ENCODE data around the gene PLEKHA3. TPM values are rescaled to one million over a fixed set of nuclear protein-coding genes. Genes with fewer than 3 reads are reported as not detected.

Gene PLEKHA3
- total RNA-seq, 1 experiment from 2014 or later: 11.0 TPM

DNA sequence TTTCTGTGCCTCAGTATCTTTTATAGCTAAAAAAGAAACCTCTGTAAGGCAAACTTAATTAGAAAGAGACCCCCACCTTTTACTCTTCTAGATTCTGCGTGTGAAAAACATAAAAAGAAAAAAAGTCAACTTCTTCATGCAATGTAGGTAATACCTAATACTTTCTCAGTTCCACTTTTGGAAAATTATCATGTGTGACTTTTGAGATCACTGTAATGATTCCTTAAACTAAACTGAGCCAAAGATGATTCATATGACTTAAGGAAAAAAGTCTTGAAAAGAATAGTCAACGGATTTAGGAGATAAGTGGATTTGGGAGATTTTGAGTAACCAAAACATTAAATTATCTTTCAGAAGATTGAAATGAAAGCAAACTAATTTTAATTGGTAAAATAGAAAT, 48.9 kb downstream of the PLEKHA3 start:
- Histone ChIP-seq H3K4me1 (ENCODE audit: low read length) (peaks cover 24% of the 10 kb centered on the region), H3K4me2 (ENCODE audit: low read depth, low read length, poor library complexity, severe bottlenecking) (no peak overlapping the region), H2AFZ (ENCODE audit: low read length) (no peak overlapping the region), H4K20me1 (ENCODE audit: insufficient read depth, low read depth, low read length) (no peaks in the 10 kb centered on the region), H3K4me3 (ENCODE audit: low read length) (no peak overlapping the region), H3K9me2 (replicated peaks; ENCODE audit: insufficient read depth, low read length) (no peaks in the 10 kb centered on the region), H3K27me3 (ENCODE audit: low read length) (no peaks in the 10 kb centered on the region), H3K9me3 (ENCODE audit: low read length) (no peaks in the 10 kb centered on the region), H3K36me3 (ENCODE audit: insufficient read depth, low read length) (peaks cover 43% of the 10 kb centered on the region), H3K79me2 (ENCODE audit: low read length) (peaks cover 91% of the 10 kb centered on the region), H3K27ac (ENCODE audit: low read length) (no peak overlapping the region), H3K9ac (ENCODE audit: low read length) (no peak overlapping the region)
- no peak for DNase-seq

DNA sequence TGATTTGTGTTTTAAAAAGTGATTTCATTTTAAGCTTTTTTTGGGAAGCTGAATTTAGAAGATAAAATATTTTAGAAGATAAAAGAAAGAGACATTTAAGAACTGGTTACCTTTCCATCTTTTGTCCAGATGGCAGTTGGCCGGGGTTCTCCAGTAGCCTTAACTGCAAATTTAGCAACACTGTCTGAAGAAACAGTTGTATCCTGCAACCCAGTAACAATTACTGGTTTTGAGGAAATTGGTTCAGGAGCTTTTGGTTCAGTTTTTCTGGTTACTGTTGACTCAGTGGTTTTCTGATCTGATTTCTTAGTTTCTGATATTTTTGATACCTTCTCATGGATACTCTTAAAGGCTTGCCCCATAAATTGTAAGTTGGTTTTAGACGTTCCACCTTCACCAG, 49.9 kb downstream of the PLEKHA3 start:
- Histone ChIP-seq H3K4me3 (ENCODE audit: low read length) (no peak overlapping the region), H3K4me2 (ENCODE audit: low read depth, low read length, poor library complexity, severe bottlenecking) (no peak overlapping the region), H3K27me3 (ENCODE audit: low read length) (no peaks in the 10 kb centered on the region), H3K79me2 (ENCODE audit: low read length) (peaks cover 96% of the 10 kb centered on the region), H4K20me1 (ENCODE audit: insufficient read depth, low read depth, low read length) (no peaks in the 10 kb centered on the region), H3K27ac (ENCODE audit: low read length) (no peak overlapping the region), H3K4me1 (ENCODE audit: low read length) (peaks cover 20% of the 10 kb centered on the region), H3K9ac (ENCODE audit: low read length) (no peak overlapping the region), H2AFZ (ENCODE audit: low read length) (no peak overlapping the region), H3K36me3 (ENCODE audit: insufficient read depth, low read length) (peaks cover 52% of the 10 kb centered on the region), H3K9me3 (ENCODE audit: low read length) (no peaks in the 10 kb centered on the region), H3K9me2 (replicated peaks; ENCODE audit: insufficient read depth, low read length) (no peaks in the 10 kb centered on the region)
- DNase-seq: no peak

DNA sequence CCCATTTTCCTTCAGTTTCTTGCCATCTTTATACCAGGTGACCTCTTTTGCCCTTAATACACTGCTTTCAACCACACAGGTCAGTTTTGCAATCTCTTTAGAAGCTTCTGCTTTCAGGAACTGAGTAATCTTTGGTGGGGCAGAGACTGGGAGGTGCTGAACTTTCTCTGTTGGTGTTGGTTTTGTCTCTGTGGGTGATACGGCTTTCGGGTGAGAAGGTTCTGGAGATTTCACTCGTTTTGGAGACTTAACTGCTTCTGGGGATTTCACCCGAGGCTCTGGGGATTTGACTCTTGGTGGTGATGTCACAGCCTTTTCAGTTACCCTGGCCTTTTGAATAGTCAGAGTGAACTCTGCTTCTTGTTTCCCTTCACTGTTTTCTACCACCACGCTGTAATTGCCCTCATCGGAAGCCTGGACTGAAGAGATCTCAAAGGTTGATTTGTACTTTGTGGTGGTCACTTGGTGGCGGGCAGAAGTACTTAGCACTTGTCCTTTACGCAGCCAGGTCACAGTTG, 50.4 kb downstream of the PLEKHA3 start:
- Histone ChIP-seq H3K9me3 (ENCODE audit: low read length) (no peaks in the 10 kb centered on the region), H3K9me2 (replicated peaks; ENCODE audit: insufficient read depth, low read length) (no peaks in the 10 kb centered on the region), H2AFZ (ENCODE audit: low read length) (no peak overlapping the region), H3K4me1 (ENCODE audit: low read length) (peaks cover 20% of the 10 kb centered on the region), H3K4me3 (ENCODE audit: low read length) (no peak overlapping the region), H4K20me1 (ENCODE audit: insufficient read depth, low read depth, low read length) (no peaks in the 10 kb centered on the region), H3K27ac (ENCODE audit: low read length) (no peak overlapping the region), H3K27me3 (ENCODE audit: low read length) (no peaks in the 10 kb centered on the region), H3K9ac (ENCODE audit: low read length) (no peak overlapping the region), H3K36me3 (ENCODE audit: insufficient read depth, low read length) (peaks cover 57% of the 10 kb centered on the region), H3K79me2 (ENCODE audit: low read length) (peaks cover 100% of the 10 kb centered on the region), H3K4me2 (ENCODE audit: low read depth, low read length, poor library complexity, severe bottlenecking) (no peak overlapping the region)
- no peak for DNase-seq

DNA sequence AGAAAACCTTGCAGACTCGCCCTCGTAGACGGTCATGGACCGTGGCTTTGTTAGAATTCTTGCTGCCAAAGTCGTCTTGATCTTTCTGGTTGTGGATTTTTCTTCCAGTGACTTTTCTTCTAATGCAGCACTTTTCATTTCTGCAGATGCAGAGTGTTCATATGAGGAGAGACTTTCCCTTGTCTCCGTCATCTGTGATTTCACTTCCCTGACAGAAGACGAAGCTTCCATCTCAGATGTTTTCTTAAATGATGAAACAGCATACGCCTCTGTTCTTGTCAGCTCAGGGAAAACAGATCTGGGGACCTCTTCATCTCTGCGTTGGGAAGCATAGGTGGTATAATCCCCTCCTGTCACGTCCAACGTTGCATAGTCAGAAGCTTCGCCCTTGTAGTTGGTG, 50.9 kb downstream of the PLEKHA3 start:
- DNase-seq: no peak
- H3K4me3 ChIP-seq (ENCODE audit: low read length): no peak overlapping the region
- H3K9me3 ChIP-seq (ENCODE audit: low read length): no peaks in the 10 kb centered on the region
- no peak overlapping the region for H3K9ac ChIP-seq (ENCODE audit: low read length)
- peaks cover 99% of the 10 kb centered on the region for H3K79me2 ChIP-seq (ENCODE audit: low read length)
- no peak overlapping the region for H3K4me2 ChIP-seq (ENCODE audit: low read depth, low read length, poor library complexity, severe bottlenecking)
- H3K9me2 ChIP-seq (replicated peaks; ENCODE audit: insufficient read depth, low read length): no peaks in the 10 kb centered on the region
- no peak overlapping the region for H3K27ac ChIP-seq (ENCODE audit: low read length)
- H4K20me1 ChIP-seq (ENCODE audit: insufficient read depth, low read depth, low read length): no peaks in the 10 kb centered on the region
- peaks cover 18% of the 10 kb centered on the region for H3K4me1 ChIP-seq (ENCODE audit: low read length)
- peaks cover 57% of the 10 kb centered on the region for H3K36me3 ChIP-seq (ENCODE audit: insufficient read depth, low read length)
- H2AFZ ChIP-seq (ENCODE audit: low read length): no peak overlapping the region
- H3K27me3 ChIP-seq (ENCODE audit: low read length): no peaks in the 10 kb centered on the region

DNA sequence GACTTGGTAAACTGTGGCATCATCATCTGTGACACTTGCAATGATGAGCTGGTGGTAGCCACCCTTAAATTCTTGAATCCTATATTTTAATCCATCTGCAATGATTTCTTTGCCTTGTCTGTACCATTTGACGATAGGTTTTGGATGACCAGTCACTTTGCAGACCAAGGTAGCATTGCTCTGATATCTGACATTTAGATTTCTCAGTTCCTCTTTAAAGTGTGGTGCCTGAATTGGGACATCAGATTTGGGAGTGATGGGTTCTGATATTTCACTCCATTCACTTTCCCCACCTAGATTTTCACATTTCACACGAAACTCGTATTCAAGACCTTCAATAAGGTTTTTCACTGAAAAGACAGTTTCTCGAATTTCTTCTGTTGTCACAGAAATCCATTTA, 55.8 kb downstream of the PLEKHA3 start:
- no peaks in the 10 kb centered on the region for H4K20me1 ChIP-seq (ENCODE audit: insufficient read depth, low read depth, low read length)
- no peaks in the 10 kb centered on the region for H3K9me3 ChIP-seq (ENCODE audit: low read length)
- no peak overlapping the region for H3K4me2 ChIP-seq (ENCODE audit: low read depth, low read length, poor library complexity, severe bottlenecking)
- H3K27me3 ChIP-seq (ENCODE audit: low read length): no peaks in the 10 kb centered on the region
- H3K36me3 ChIP-seq (ENCODE audit: insufficient read depth, low read length): peaks cover 59% of the 10 kb centered on the region
- no peaks in the 10 kb centered on the region for H3K4me1 ChIP-seq (ENCODE audit: low read length)
- no peak for DNase-seq
- no peak overlapping the region for H3K9ac ChIP-seq (ENCODE audit: low read length)
- no peak overlapping the region for H3K27ac ChIP-seq (ENCODE audit: low read length)
- H3K79me2 ChIP-seq (ENCODE audit: low read length): peaks cover 81% of the 10 kb centered on the region
- no peak overlapping the region for H3K4me3 ChIP-seq (ENCODE audit: low read length)
- H2AFZ ChIP-seq (ENCODE audit: low read length): no peak overlapping the region
- H3K9me2 ChIP-seq (replicated peaks; ENCODE audit: insufficient read depth, low read length): no peaks in the 10 kb centered on the region

DNA sequence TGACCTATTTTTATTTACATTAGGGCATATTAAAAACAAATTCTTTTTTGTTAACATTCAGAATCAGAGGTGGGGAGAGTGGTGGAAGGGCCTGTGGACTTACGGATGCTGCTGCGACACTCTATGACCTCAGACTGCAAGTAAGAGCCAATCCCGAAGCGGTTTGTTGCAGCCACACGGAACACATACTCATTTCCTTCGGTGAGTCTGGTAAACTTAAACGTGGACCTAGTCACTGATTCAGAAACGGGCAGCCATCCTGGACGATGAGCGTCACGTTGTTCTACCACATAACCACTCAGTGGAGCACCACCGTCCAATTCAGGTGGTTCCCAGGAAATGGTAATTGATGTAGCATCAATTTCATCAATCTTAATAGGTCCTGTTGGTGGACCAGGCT, 61.9 kb downstream of the PLEKHA3 start:
- Histone ChIP-seq H3K9me2 (replicated peaks; ENCODE audit: insufficient read depth, low read length) (no peaks in the 10 kb centered on the region), H3K4me1 (ENCODE audit: low read length) (no peaks in the 10 kb centered on the region), H3K27ac (ENCODE audit: low read length) (no peak overlapping the region), H2AFZ (ENCODE audit: low read length) (no peak overlapping the region), H3K9me3 (ENCODE audit: low read length) (no peaks in the 10 kb centered on the region), H3K27me3 (ENCODE audit: low read length) (no peaks in the 10 kb centered on the region), H3K4me3 (ENCODE audit: low read length) (no peak overlapping the region), H3K9ac (ENCODE audit: low read length) (no peak overlapping the region), H3K79me2 (ENCODE audit: low read length) (peaks cover 27% of the 10 kb centered on the region), H3K4me2 (ENCODE audit: low read depth, low read length, poor library complexity, severe bottlenecking) (no peak overlapping the region), H3K36me3 (ENCODE audit: insufficient read depth, low read length) (peaks cover 48% of the 10 kb centered on the region), H4K20me1 (ENCODE audit: insufficient read depth, low read depth, low read length) (no peaks in the 10 kb centered on the region)
- DNase-seq: no peak

DNA sequence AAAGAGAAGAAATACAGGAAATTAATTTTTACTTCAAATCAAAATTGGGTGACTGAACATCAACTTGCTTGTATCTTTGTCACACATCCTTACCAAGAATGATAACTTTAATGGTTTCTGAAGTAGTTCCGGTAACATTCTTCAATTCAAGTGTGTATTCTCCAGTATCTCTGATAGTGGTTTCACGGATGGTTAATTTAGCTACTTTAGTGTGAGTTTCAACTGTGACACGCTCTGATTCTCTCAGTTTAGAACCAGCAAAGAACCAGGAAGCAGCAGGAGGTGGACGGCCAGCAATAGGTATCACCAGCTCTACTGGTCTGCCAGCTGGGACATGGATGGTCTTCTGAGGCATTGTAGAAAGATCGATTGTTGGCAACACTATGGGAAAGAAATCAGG, 62.3 kb downstream of the PLEKHA3 start:
- Histone ChIP-seq H3K4me2 (ENCODE audit: low read depth, low read length, poor library complexity, severe bottlenecking) (no peak overlapping the region), H3K79me2 (ENCODE audit: low read length) (peaks cover 26% of the 10 kb centered on the region), H2AFZ (ENCODE audit: low read length) (no peak overlapping the region), H3K9me2 (replicated peaks; ENCODE audit: insufficient read depth, low read length) (no peaks in the 10 kb centered on the region), H3K27ac (ENCODE audit: low read length) (no peak overlapping the region), H3K36me3 (ENCODE audit: insufficient read depth, low read length) (peaks cover 48% of the 10 kb centered on the region), H3K9me3 (ENCODE audit: low read length) (no peaks in the 10 kb centered on the region), H4K20me1 (ENCODE audit: insufficient read depth, low read depth, low read length) (no peaks in the 10 kb centered on the region), H3K27me3 (ENCODE audit: low read length) (no peaks in the 10 kb centered on the region), H3K9ac (ENCODE audit: low read length) (no peak overlapping the region), H3K4me1 (ENCODE audit: low read length) (no peaks in the 10 kb centered on the region), H3K4me3 (ENCODE audit: low read length) (no peak overlapping the region)
- DNase-seq: no peak

DNA sequence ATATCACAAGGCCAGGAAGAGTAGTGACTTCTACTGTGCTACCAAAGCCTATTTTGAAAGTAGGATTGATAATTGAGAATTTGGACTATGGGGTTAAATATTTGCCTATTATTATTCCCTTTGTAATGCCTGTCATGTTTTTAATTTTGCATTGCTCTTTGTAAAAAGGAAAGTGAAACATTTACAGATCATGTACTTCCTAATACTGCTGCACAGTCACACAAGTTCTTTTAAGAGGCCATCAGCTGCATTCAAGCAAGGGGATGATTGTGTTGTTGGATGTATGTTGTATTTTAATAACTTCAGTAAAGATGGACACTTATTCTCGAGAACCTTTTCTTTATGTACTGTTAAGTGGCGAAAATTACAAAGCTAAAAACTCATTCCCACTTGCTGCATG, 70.1 kb downstream of the PLEKHA3 start:
- H3K4me1 ChIP-seq (ENCODE audit: low read length): no peaks in the 10 kb centered on the region
- H3K36me3 ChIP-seq (ENCODE audit: insufficient read depth, low read length): peaks cover 17% of the 10 kb centered on the region; the same call in 1 of the 2 replicates
- no peak for DNase-seq
- H3K27ac ChIP-seq (ENCODE audit: low read length): no peak overlapping the region
- no peak overlapping the region for H3K4me3 ChIP-seq (ENCODE audit: low read length)
- no peaks in the 10 kb centered on the region for H4K20me1 ChIP-seq (ENCODE audit: insufficient read depth, low read depth, low read length)
- H3K27me3 ChIP-seq (ENCODE audit: low read length): no peaks in the 10 kb centered on the region
- no peak overlapping the region for H2AFZ ChIP-seq (ENCODE audit: low read length)
- H3K79me2 ChIP-seq (ENCODE audit: low read length): 0 out of 2 replicates have a peak, but pooled peaks cover 3% of the 10 kb centered on the region
- no peaks in the 10 kb centered on the region for H3K9me3 ChIP-seq (ENCODE audit: low read length)
- no peak overlapping the region for H3K4me2 ChIP-seq (ENCODE audit: low read depth, low read length, poor library complexity, severe bottlenecking)
- H3K9ac ChIP-seq (ENCODE audit: low read length): no peak overlapping the region
- H3K9me2 ChIP-seq (replicated peaks; ENCODE audit: insufficient read depth, low read length): no peaks in the 10 kb centered on the region

DNA sequence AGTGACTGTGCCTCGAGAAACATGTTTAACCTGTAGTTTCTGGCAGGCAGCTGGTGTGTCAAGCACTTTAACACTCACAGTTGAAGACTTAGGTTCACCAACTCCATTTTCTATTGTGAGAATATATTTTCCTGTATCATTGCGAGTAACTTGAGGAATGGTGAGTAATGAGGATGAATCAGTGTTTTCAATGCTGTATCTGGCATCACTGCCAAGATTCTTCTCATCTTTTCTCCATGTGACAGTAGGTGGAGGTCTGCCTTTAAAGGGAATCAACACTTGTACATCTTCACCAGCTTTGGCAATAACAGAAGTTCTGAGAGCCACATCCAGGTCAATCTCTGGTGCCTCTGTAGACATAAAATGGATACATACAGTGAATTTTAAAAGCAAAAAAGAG, 72.8 kb downstream of the PLEKHA3 start:
- no peak overlapping the region for H2AFZ ChIP-seq (ENCODE audit: low read length)
- H3K4me2 ChIP-seq (ENCODE audit: low read depth, low read length, poor library complexity, severe bottlenecking): no peak overlapping the region
- no peak overlapping the region for H3K4me3 ChIP-seq (ENCODE audit: low read length)
- peaks cover 5% of the 10 kb centered on the region for H3K4me1 ChIP-seq (ENCODE audit: low read length)
- no peaks in the 10 kb centered on the region for H3K9me3 ChIP-seq (ENCODE audit: low read length)
- H3K27ac ChIP-seq (ENCODE audit: low read length): no peak overlapping the region
- H3K36me3 ChIP-seq (ENCODE audit: insufficient read depth, low read length): peaks cover 8% of the 10 kb centered on the region; the same call in 1 of the 2 replicates
- H3K27me3 ChIP-seq (ENCODE audit: low read length): no peaks in the 10 kb centered on the region
- no peak overlapping the region for H3K9ac ChIP-seq (ENCODE audit: low read length)
- H3K9me2 ChIP-seq (replicated peaks; ENCODE audit: insufficient read depth, low read length): no peaks in the 10 kb centered on the region
- no peak for DNase-seq
- 0 out of 2 replicates have a peak, but pooled peaks cover 3% of the 10 kb centered on the region for H3K79me2 ChIP-seq (ENCODE audit: low read length)
- H4K20me1 ChIP-seq (ENCODE audit: insufficient read depth, low read depth, low read length): no peaks in the 10 kb centered on the region
